Activated CD8-positive, alpha-beta memory T cell treated with anti-CD3 and anti-CD28 coated beads for 24 hours (primary cell): ENCODE results near the gene SMS.

Experiments
- DNase-seq: peaks from one replicate; pipeline ENCODE4 v3.0.0-alpha.2; 2020

The SMS gene

GRCh38 chrX:22041907-22042530 is 101.5 kb downstream of the SMS start:
- no peak for DNase-seq

- DNase-seq: no peak
Observed at GRCh38 chrX:22043872-22044271, 103.4 kb downstream of the SMS start.
